Astrocyte (in vitro differentiated cells and primary cell): Measurements from ENCODE around the gene CDKN2AIP. TPM values are rescaled to one million over a fixed set of nuclear protein-coding genes. Genes with fewer than 3 reads are reported as not detected.

Experiments used
- DNase-seq: peaks from one replicate; pipeline ENCODE4 v3.0.0-alpha.2; 2010; ENCODE audit warnings: low read depth
- FAIRE-seq: peaks from 2 replicates; lab custom pipeline; 2011; peaks lifted over from hg19 to GRCh38; lab: Jason Lieb, UNC
- H2AFZ ChIP-seq: 2 replicates; pipeline ENCODE4 v1.6.0; 2012; ENCODE audit warnings: low read depth, low read length, inconsistent platforms
- H3K27ac ChIP-seq: 2 replicates; pipeline ENCODE4 v1.5.1; 2011; ENCODE audit warnings: low read depth, low read length, inconsistent platforms
- H3K27me3 ChIP-seq: 2 replicates; pipeline ENCODE4 v1.6.0; 2011; ENCODE audit warnings: low read length, inconsistent platforms; ENCODE audit not compliant: insufficient read depth
- H3K36me3 ChIP-seq: 2 replicates; pipeline ENCODE4 v1.5.1; 2011; ENCODE audit warnings: low read length, inconsistent platforms; ENCODE audit not compliant: insufficient read depth
- H3K4me1 ChIP-seq: 2 replicates; pipeline ENCODE4 v1.5.1; 2011; ENCODE audit warnings: low read length, inconsistent platforms; ENCODE audit not compliant: insufficient read depth
- H3K4me2 ChIP-seq: 2 replicates; pipeline ENCODE4 v1.6.0; 2012; ENCODE audit warnings: low read length, inconsistent platforms
- H3K4me3 ChIP-seq: 2 replicates; pipeline ENCODE4 v1.5.1; 2011; ENCODE audit warnings: low read depth, mild to moderate bottlenecking, low read length, inconsistent platforms; ENCODE audit not compliant: insufficient read depth
- H3K79me2 ChIP-seq: 2 replicates; pipeline ENCODE4 v1.6.0; 2012; ENCODE audit warnings: mild to moderate bottlenecking, low read length, inconsistent platforms; ENCODE audit not compliant: insufficient read depth
- H3K9ac ChIP-seq: 2 replicates; pipeline ENCODE4 v1.6.0; 2012; ENCODE audit warnings: mild to moderate bottlenecking, low read length, inconsistent platforms
- H3K9me3 ChIP-seq: 2 replicates; pipeline ENCODE4 v1.5.1; 2012; ENCODE audit warnings: low read depth, mild to moderate bottlenecking, low read length, inconsistent platforms; ENCODE audit not compliant: insufficient read depth
- H4K20me1 ChIP-seq: 2 replicates; pipeline ENCODE4 v1.6.0; 2012; ENCODE audit warnings: low read length, inconsistent platforms; ENCODE audit not compliant: insufficient read depth
- H3K27ac Mint-ChIP-seq: one replicate; pipeline ENCODE4 v1.8.0; 2021; ENCODE audit warnings: mild to moderate bottlenecking, mixed read lengths; ENCODE audit not compliant: unreplicated experiment
- H3K27me3 Mint-ChIP-seq: one replicate; pipeline ENCODE4 v1.8.0; 2021; ENCODE audit warnings: low read depth, mixed read lengths; ENCODE audit not compliant: unreplicated experiment
- H3K36me3 Mint-ChIP-seq: one replicate; pipeline ENCODE4 v1.8.0; 2021; ENCODE audit warnings: low read depth, mixed read lengths; ENCODE audit not compliant: unreplicated experiment
- H3K4me1 Mint-ChIP-seq: one replicate; pipeline ENCODE4 v1.8.0; 2021; ENCODE audit warnings: low read depth, mixed read lengths; ENCODE audit not compliant: unreplicated experiment
- H3K4me3 Mint-ChIP-seq: one replicate; pipeline ENCODE4 v1.8.0; 2021; ENCODE audit warnings: mild to moderate bottlenecking, moderate library complexity, mixed read lengths; ENCODE audit not compliant: unreplicated experiment
- H3K9me3 Mint-ChIP-seq: one replicate; pipeline ENCODE4 v1.8.0; 2021; ENCODE audit warnings: mild to moderate bottlenecking, mixed read lengths; ENCODE audit not compliant: unreplicated experiment
- EZH2 ChIP-seq: IDR thresholded peaks from 2 replicates; pipeline ENCODE4 v1.6.1; 2012; ENCODE audit warnings: mild to moderate bottlenecking, low read length, inconsistent platforms; ENCODE audit not compliant: insufficient read depth
- total RNA-seq: library from RNA; stranded (reverse); gene quantifications from 2 replicates; pipeline ENCODE4 v1.2.1, GENCODE V29; 2021
- TF ChIP-seq, protein P1 (sequence below): IDR thresholded peaks from 2 replicates; pipeline ENCODE4 v1.5.1; 2011; ENCODE audit warnings: low read depth, mild to moderate bottlenecking, inconsistent platforms, low read length, moderate library complexity; ENCODE audit not compliant: insufficient read depth

CDKN2AIP gene
- total RNA-seq, 1 donor from 2014 or later, result 11.6 TPM

DNA sequence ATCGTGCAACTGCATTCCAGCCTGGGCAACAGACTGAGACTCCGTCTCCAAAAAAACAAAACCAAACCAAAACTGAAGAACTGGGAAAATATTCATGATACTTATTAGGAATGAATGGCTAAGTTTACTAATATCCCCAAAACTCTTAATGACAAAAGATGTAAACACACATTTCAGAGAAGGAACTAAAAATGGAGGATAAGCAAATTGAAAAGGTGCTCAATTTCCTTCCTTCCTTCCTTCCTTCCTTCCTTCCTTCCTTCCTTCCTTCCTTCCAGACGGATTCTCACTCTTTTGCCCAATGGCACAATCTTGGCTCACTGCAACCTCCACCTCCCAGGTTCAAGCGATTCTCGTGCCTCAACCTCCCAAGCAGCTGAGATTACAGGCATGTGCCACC, 44.4 kb upstream of the CDKN2AIP start:
- Histone ChIP-seq H3K27me3 (no peaks in the 10 kb centered on the region), H4K20me1 (no peaks in the 10 kb centered on the region), H3K79me2 (no peaks in the 10 kb centered on the region), H3K9me3 (no peaks in the 10 kb centered on the region), H3K4me2 (no peak overlapping the region), H3K27ac (no peak overlapping the region), H3K9ac (no peak overlapping the region), H2AFZ (no peak overlapping the region), H3K36me3 (no peaks in the 10 kb centered on the region), H3K4me1 (peaks cover 13% of the 10 kb centered on the region), H3K4me3 (no peak overlapping the region)
- no peaks in the 10 kb centered on the region for H3K36me3 Mint-ChIP-seq
- H3K4me1 Mint-ChIP-seq, result peaks cover 2% of the 10 kb centered on the region
- no peak for TF ChIP-seq EZH2
- TF ChIP-seq, protein P1, sequence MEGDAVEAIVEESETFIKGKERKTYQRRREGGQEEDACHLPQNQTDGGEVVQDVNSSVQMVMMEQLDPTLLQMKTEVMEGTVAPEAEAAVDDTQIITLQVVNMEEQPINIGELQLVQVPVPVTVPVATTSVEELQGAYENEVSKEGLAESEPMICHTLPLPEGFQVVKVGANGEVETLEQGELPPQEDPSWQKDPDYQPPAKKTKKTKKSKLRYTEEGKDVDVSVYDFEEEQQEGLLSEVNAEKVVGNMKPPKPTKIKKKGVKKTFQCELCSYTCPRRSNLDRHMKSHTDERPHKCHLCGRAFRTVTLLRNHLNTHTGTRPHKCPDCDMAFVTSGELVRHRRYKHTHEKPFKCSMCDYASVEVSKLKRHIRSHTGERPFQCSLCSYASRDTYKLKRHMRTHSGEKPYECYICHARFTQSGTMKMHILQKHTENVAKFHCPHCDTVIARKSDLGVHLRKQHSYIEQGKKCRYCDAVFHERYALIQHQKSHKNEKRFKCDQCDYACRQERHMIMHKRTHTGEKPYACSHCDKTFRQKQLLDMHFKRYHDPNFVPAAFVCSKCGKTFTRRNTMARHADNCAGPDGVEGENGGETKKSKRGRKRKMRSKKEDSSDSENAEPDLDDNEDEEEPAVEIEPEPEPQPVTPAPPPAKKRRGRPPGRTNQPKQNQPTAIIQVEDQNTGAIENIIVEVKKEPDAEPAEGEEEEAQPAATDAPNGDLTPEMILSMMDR, result no peak
- DNase-seq (no peak), FAIRE-seq (no peak)
- H3K9me3 Mint-ChIP-seq, result no peaks in the 10 kb centered on the region
- H3K27me3 Mint-ChIP-seq, result peaks cover 25% of the 10 kb centered on the region
- no peak overlapping the region for H3K4me3 Mint-ChIP-seq
- H3K27ac Mint-ChIP-seq, result no peak overlapping the region

DNA sequence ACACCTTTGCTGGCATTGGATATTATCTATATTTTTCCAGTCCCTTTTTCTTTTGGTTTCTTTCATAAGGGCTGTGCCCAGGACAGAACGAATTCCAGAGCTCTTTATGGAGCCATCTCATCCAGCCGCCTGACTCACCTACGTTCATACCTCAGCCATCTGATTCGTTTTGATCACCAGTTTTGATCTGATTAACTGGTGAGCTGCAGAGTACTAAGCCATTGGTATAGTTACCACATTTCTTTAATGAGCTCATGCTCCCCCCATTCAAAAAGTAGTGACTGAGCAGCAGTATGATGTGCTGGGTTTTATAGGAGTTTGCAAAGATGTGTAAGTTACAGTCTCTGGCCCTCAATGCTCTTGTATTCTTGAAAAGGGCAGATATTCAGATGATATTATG, 43.0 kb upstream of the CDKN2AIP start:
- Histone ChIP-seq H3K9me3 (no peaks in the 10 kb centered on the region), H3K27me3 (no peaks in the 10 kb centered on the region), H3K79me2 (no peaks in the 10 kb centered on the region), H3K9ac (no peak overlapping the region), H3K4me2 (no peak overlapping the region), H3K4me3 (no peak overlapping the region), H4K20me1 (no peaks in the 10 kb centered on the region), H3K36me3 (no peaks in the 10 kb centered on the region), H3K27ac (no peak overlapping the region), H2AFZ (no peak overlapping the region), H3K4me1 (peaks cover 13% of the 10 kb centered on the region)
- Mint-ChIP-seq H3K36me3 (no peaks in the 10 kb centered on the region), H3K27me3 (peaks cover 22% of the 10 kb centered on the region), H3K4me1 (peaks cover 2% of the 10 kb centered on the region), H3K9me3 (no peaks in the 10 kb centered on the region), H3K4me3 (no peak overlapping the region), H3K27ac (no peak overlapping the region)
- TF ChIP-seq, protein P1, result no peak
- no peak for TF ChIP-seq EZH2
- no peak for DNase-seq
- FAIRE-seq, result no peak

DNA sequence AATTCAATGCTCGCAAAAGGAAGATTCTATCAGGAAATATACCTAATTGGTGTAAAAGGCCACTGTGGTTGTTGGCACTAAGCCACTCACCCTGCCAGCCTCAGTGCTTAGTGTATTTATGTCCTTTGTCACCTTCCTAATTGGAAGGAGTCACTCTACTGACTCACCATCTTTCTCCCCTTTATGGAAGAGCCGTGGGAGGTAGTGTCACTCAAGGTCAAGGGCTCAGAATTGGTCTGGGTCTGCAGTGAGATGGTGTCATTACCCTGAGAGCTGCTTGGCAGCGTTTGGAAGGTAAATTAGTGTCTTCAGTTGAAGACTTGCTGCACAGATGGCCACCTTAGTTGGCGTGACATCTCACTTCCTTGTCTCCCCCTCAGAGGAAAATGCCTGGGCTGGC, 41.7 kb upstream of the CDKN2AIP start:
- Mint-ChIP-seq H3K4me3 (no peak overlapping the region), H3K9me3 (no peaks in the 10 kb centered on the region), H3K36me3 (peaks cover 2% of the 10 kb centered on the region), H3K27me3 (peaks cover 15% of the 10 kb centered on the region), H3K27ac (no peak overlapping the region), H3K4me1 (peaks cover 2% of the 10 kb centered on the region)
- Histone ChIP-seq H3K36me3 (no peaks in the 10 kb centered on the region), H3K4me1 (peaks cover 13% of the 10 kb centered on the region), H3K4me3 (no peak overlapping the region), H3K27me3 (no peaks in the 10 kb centered on the region), H3K9me3 (no peaks in the 10 kb centered on the region), H4K20me1 (no peaks in the 10 kb centered on the region), H3K9ac (no peak overlapping the region), H3K27ac (no peak overlapping the region), H3K4me2 (peak overlapping the region; percentile 25), H2AFZ (no peak overlapping the region), H3K79me2 (no peaks in the 10 kb centered on the region)
- TF ChIP-seq EZH2, result no peak
- TF ChIP-seq, protein P1, result no peak
- DNase-seq, result peak; percentile 12
- peak; percentile 50 for FAIRE-seq
